HG03439 (cell line): ENCODE results near the gene FAM53A.

Source experiments
- ATAC-seq: cut with Tn5 transposase; IDR thresholded peaks from one replicate; pipeline ENCODE4 v1.9.1; 2021; ENCODE audit warnings: mild to moderate bottlenecking, moderate library complexity; ENCODE audit not compliant: unreplicated experiment

FAM53A gene

GRCh38 chr4:1625600-1626138, 58.4 kb downstream of the FAM53A start:
- ATAC-seq, result no peak

- ATAC-seq, result no peak
Measured at GRCh38 chr4:1624519-1624910, 59.6 kb downstream of the FAM53A start.

GRCh38 chr4:1623821-1624518, 60.1 kb downstream of the FAM53A start:
- no peak for ATAC-seq

- ATAC-seq, result no peak
Measured at GRCh38 chr4:1623400-1623799, 60.7 kb downstream of the FAM53A start.

- ATAC-seq, result no peak
Measured at GRCh38 chr4:1622956-1623355, 61.2 kb downstream of the FAM53A start.

- no peak for ATAC-seq
Measured at GRCh38 chr4:1622238-1622637, 61.9 kb downstream of the FAM53A start.

GRCh38 chr4:1621526-1621925, 62.6 kb downstream of the FAM53A start:
- no peak for ATAC-seq

GRCh38 chr4:1619151-1619672, 64.9 kb downstream of the FAM53A start:
- ATAC-seq, result no peak

GRCh38 chr4:1618438-1618837, 65.7 kb downstream of the FAM53A start:
- no peak for ATAC-seq

- no peak for ATAC-seq
Measured at GRCh38 chr4:1616557-1616930, 67.6 kb downstream of the FAM53A start.

- ATAC-seq, result no peak
Measured at GRCh38 chr4:1615786-1616556, 68.1 kb downstream of the FAM53A start.

GRCh38 chr4:1614854-1615595, 69.1 kb downstream of the FAM53A start:
- no peak for ATAC-seq

GRCh38 chr4:1614502-1614853, 69.6 kb downstream of the FAM53A start:
- no peak for ATAC-seq

GRCh38 chr4:1614049-1614448, 70.1 kb downstream of the FAM53A start:
- ATAC-seq, result no peak

GRCh38 chr4:1613099-1613495, 71.0 kb downstream of the FAM53A start:
- ATAC-seq, result no peak

GRCh38 chr4:1612278-1613098, 71.6 kb downstream of the FAM53A start:
- no peak for ATAC-seq

GRCh38 chr4:1611501-1611870, 72.6 kb downstream of the FAM53A start:
- no peak for ATAC-seq

- no peak for ATAC-seq
Measured at GRCh38 chr4:1610791-1611500, 73.2 kb downstream of the FAM53A start.

GRCh38 chr4:1609901-1610790, 74.0 kb downstream of the FAM53A start:
- ATAC-seq, result no peak
